Suprapubic skin (tissue), 4 donors: ENCODE results near the gene NMS. TPM values are rescaled to one million over a fixed set of nuclear protein-coding genes. Genes with fewer than 3 reads are reported as not detected.
"Not testable (repeated sequence)": the region's sequence is repeated elsewhere in the genome, so short reads cannot be mapped to it uniquely, and the experiment has no call there.

Source experiments
- DNase-seq, 2 donors: peaks; one replicate each; pipeline ENCODE4 v3.0.0-alpha.2; 2019; ENCODE audit warnings: low spot score in 2 of 2
- H3K27ac ChIP-seq: fragments of 200-600 bp; sonication (generic); one replicate; pipeline ENCODE4 v1.5.1; 2019
- H3K27me3 ChIP-seq: fragments of 200-600 bp; sonication (generic); one replicate; pipeline ENCODE4 v1.5.1; 2019
- H3K36me3 ChIP-seq: fragments of 200-600 bp; sonication (generic); one replicate; pipeline ENCODE4 v1.5.1; 2019
- H3K4me1 ChIP-seq: fragments of 200-600 bp; sonication (generic); one replicate; pipeline ENCODE4 v1.5.1; 2019
- H3K4me3 ChIP-seq: fragments of 200-600 bp; sonication (generic); one replicate; pipeline ENCODE4 v1.5.1; 2019; ENCODE audit warnings: mild to moderate bottlenecking
- H3K9me3 ChIP-seq: fragments of 200-600 bp; sonication (generic); one replicate; pipeline ENCODE4 v1.5.1; 2019
- CTCF ChIP-seq, 2 donors: fragments of 200-600 bp in 1 of 2; fragments of 450-650 bp in 1 of 2; sonication (generic) in 1 of 2; IDR thresholded peaks; one replicate each; pipeline ENCODE4 v1.5.1; 2016 to 2019; ENCODE audit warnings: antibody characterized with exemption in 2 of 2, mild to moderate bottlenecking in 1 of 2, moderate library complexity in 1 of 2
- EP300 ChIP-seq: sonication (generic); formaldehyde crosslinking; IDR thresholded peaks from one replicate; pipeline ENCODE4 v1.6.1; 2017; ENCODE audit warnings: antibody characterized with exemption
- POLR2A ChIP-seq, 2 donors: fragments of 450-650 bp; IDR thresholded peaks; one replicate each; pipeline ENCODE4 v1.6.1; 2017; ENCODE audit warnings: antibody characterized with exemption in 2 of 2, mild to moderate bottlenecking in 2 of 2, moderate library complexity in 2 of 2
- POLR2AphosphoS5 ChIP-seq, 3 donors: sonication (generic); formaldehyde crosslinking; IDR thresholded peaks; one replicate each; pipeline ENCODE4 v1.6.1; 2017; ENCODE audit warnings: antibody characterized with exemption in 3 of 3
- WGBS: methylation state at CpG from one replicate; pipeline ENCODE4 v1.1.5; 2018; 5-methylcytosine and 5-hydroxymethylcytosine counted together
- total RNA-seq, 4 donors: library from RNA; depleted of rRNA; stranded (reverse); fragments of >200 nt; gene quantifications; one replicate each; pipeline ENCODE4 v1.1.0, GENCODE V29; 2016

The NMS gene
- total RNA-seq, 4 donors from 2014 or later: not detected

GRCh38 chr2:100437751-100438150 lies 32.5 kb upstream of the NMS start:
- Histone ChIP-seq H3K4me1 (no peaks in the 10 kb centered on the region), H3K27ac (no peak overlapping the region), H3K9me3 (no peaks in the 10 kb centered on the region), H3K27me3 (peaks cover 14% of the 10 kb centered on the region), H3K36me3 (no peaks in the 10 kb centered on the region), H3K4me3 (no peak overlapping the region)
- DNase-seq: no peak
- TF ChIP-seq POLR2A (IDR thresholded peaks at IDR 0.05): no peak
- TF ChIP-seq CTCF (IDR thresholded peaks at IDR 0.05): no peak
- no peak for TF ChIP-seq POLR2AphosphoS5 (IDR thresholded peaks at IDR 0.05)
- no peak for TF ChIP-seq EP300
- WGBS: 71% methylated on average over 8 of the region's 8 CpGs

GRCh38 chr2:100446696-100447095 lies 23.6 kb upstream of the NMS start:
- no peak overlapping the region for H3K4me3 ChIP-seq
- H3K4me1 ChIP-seq: no peaks in the 10 kb centered on the region
- DNase-seq: no peak
- no peaks in the 10 kb centered on the region for H3K27me3 ChIP-seq
- no peaks in the 10 kb centered on the region for H3K36me3 ChIP-seq
- H3K27ac ChIP-seq: no peak overlapping the region
- H3K9me3 ChIP-seq: no peaks in the 10 kb centered on the region
- WGBS: 79% methylated on average over 2 of the region's 2 CpGs
- TF ChIP-seq CTCF (IDR thresholded peaks at IDR 0.05): no peak
- no peak for TF ChIP-seq POLR2A (IDR thresholded peaks at IDR 0.05)
- no peak for TF ChIP-seq EP300
- no peak for TF ChIP-seq POLR2AphosphoS5 (IDR thresholded peaks at IDR 0.05)

- no peak for DNase-seq
- H3K36me3 ChIP-seq: no peaks in the 10 kb centered on the region
- no peaks in the 10 kb centered on the region for H3K4me1 ChIP-seq
- no peak overlapping the region for H3K27ac ChIP-seq
- H3K9me3 ChIP-seq: peaks cover 3% of the 10 kb centered on the region
- TF ChIP-seq CTCF (IDR thresholded peaks at IDR 0.05) (no peak), POLR2A (IDR thresholded peaks at IDR 0.05) (no peak), EP300 (no peak), POLR2AphosphoS5 (IDR thresholded peaks at IDR 0.05) (no peak)
- WGBS: 82% methylated on average over 5 of the region's 5 CpGs
- no peak overlapping the region for H3K4me3 ChIP-seq
- peaks cover 4% of the 10 kb centered on the region for H3K27me3 ChIP-seq
Observed at GRCh38 chr2:100451092-100451491, 19.2 kb upstream of the NMS start.

GRCh38 chr2:100451734-100452133 lies 18.5 kb upstream of the NMS start:
- no peak for DNase-seq
- Histone ChIP-seq H3K27ac (no peak overlapping the region), H3K36me3 (no peaks in the 10 kb centered on the region), H3K9me3 (peaks cover 8% of the 10 kb centered on the region), H3K4me3 (no peak overlapping the region), H3K4me1 (no peaks in the 10 kb centered on the region), H3K27me3 (peaks cover 4% of the 10 kb centered on the region)
- TF ChIP-seq POLR2A (IDR thresholded peaks at IDR 0.05) (no peak), CTCF (IDR thresholded peaks at IDR 0.05) (no peak), POLR2AphosphoS5 (IDR thresholded peaks at IDR 0.05) (no peak), EP300 (no peak)

GRCh38 chr2:100453853-100454252 lies 16.4 kb upstream of the NMS start:
- peaks cover 4% of the 10 kb centered on the region for H3K27me3 ChIP-seq
- H3K36me3 ChIP-seq: no peaks in the 10 kb centered on the region
- 75% methylated on average over 4 of the region's 4 CpGs for WGBS
- no peak for DNase-seq
- peaks cover 11% of the 10 kb centered on the region for H3K9me3 ChIP-seq
- H3K27ac ChIP-seq: no peak overlapping the region
- TF ChIP-seq POLR2A (IDR thresholded peaks at IDR 0.05) (no peak), CTCF (IDR thresholded peaks at IDR 0.05) (no peak), EP300 (no peak), POLR2AphosphoS5 (IDR thresholded peaks at IDR 0.05) (no peak)
- no peak overlapping the region for H3K4me3 ChIP-seq
- H3K4me1 ChIP-seq: no peaks in the 10 kb centered on the region

- H3K4me1 ChIP-seq, H3K36me3 ChIP-seq, DNase-seq, H3K4me3 ChIP-seq, H3K27me3 ChIP-seq, H3K27ac ChIP-seq: not testable (repeated sequence)
- H3K9me3 ChIP-seq: peaks cover 18% of the 10 kb centered on the region
Observed at GRCh38 chr2:100456357-100456756, 13.9 kb upstream of the NMS start.
